Liver (tissue), 9 donors: ENCODE results near the gene LAD1. TPM values are rescaled to one million over a fixed set of nuclear protein-coding genes. Genes with fewer than 3 reads are reported as not detected.

ENCODE experiments used
- DNase-seq: peaks from one replicate; pipeline ENCODE4 v3.0.0-alpha.2; 2017; ENCODE audit warnings: low spot score
- H3K27ac ChIP-seq, 2 donors: one replicate each; pipeline ENCODE4 v1.7.0; 2013; ENCODE audit warnings: inconsistent platforms in 2 of 2, low read length in 2 of 2, control low read depth in 1 of 2, low read depth in 1 of 2, mild to moderate bottlenecking in 1 of 2
- H3K27me3 ChIP-seq, 4 donors: one replicate each; pipeline versions ENCODE4 v1.6.1 to v1.7.0; 2013; ENCODE audit warnings: low read length in 3 of 4, inconsistent platforms in 1 of 4, mild to moderate bottlenecking in 1 of 4, moderate library complexity in 1 of 4; ENCODE audit not compliant: control insufficient read depth in 4 of 4, insufficient read depth in 4 of 4
- H3K36me3 ChIP-seq, 4 donors: one replicate each; pipeline versions ENCODE4 v1.6.1 to v1.7.0; 2013; ENCODE audit warnings: low read length in 3 of 4, mild to moderate bottlenecking in 3 of 4, low read depth in 1 of 4, moderate library complexity in 1 of 4; ENCODE audit not compliant: control insufficient read depth in 4 of 4, insufficient read depth in 3 of 4
- H3K4me1 ChIP-seq, 4 donors: one replicate each; pipeline versions ENCODE4 v1.6.1 to v1.7.0; 2013; ENCODE audit warnings: low read length in 3 of 4, mild to moderate bottlenecking in 3 of 4, moderate library complexity in 1 of 4; ENCODE audit not compliant: control insufficient read depth in 4 of 4, insufficient read depth in 4 of 4
- H3K4me3 ChIP-seq, 3 donors: one replicate each; pipeline versions ENCODE4 v1.6.1 to v1.7.0; 2013; ENCODE audit warnings: low read length in 3 of 3, control low read depth in 1 of 3, low read depth in 1 of 3, mild to moderate bottlenecking in 1 of 3
- H3K9ac ChIP-seq, 2 donors: one replicate each; pipeline ENCODE4 v1.7.0; 2013; ENCODE audit warnings: low read length in 2 of 2, mild to moderate bottlenecking in 2 of 2, moderate library complexity in 2 of 2, control low read depth in 1 of 2, low read depth in 1 of 2
- H3K9me3 ChIP-seq, 4 donors: one replicate each; pipeline versions ENCODE4 v1.6.1 to v1.7.0; 2013; ENCODE audit warnings: low read length in 3 of 4; ENCODE audit not compliant: control insufficient read depth in 4 of 4
- EGR1 ChIP-seq, 2 donors: IDR thresholded peaks; 2 replicates each; pipeline ENCODE4 v1.6.1; 2016 to 2018; ENCODE audit warnings: antibody characterized with exemption in 2 of 2, low read depth in 2 of 2
- FOXA1 ChIP-seq: IDR thresholded peaks from 2 replicates; pipeline ENCODE4 v1.6.1; 2016; ENCODE audit warnings: antibody characterized with exemption
- FOXA2 ChIP-seq: IDR thresholded peaks from 2 replicates; pipeline ENCODE4 v1.6.1; 2016; ENCODE audit warnings: antibody characterized with exemption
- GABPA ChIP-seq, 2 donors: IDR thresholded peaks in 1 of 2; conservative IDR thresholded peaks in 1 of 2; 2 replicates each; pipeline ENCODE4 v1.6.1; 2016; ENCODE audit warnings: antibody characterized with exemption in 2 of 2, mild to moderate bottlenecking in 1 of 2, moderate library complexity in 1 of 2
- HNF4A ChIP-seq, 2 donors: conservative IDR thresholded peaks; 2 replicates each; pipeline ENCODE4 v1.6.1; 2016; ENCODE audit warnings: antibody characterized with exemption in 2 of 2, mild to moderate bottlenecking in 2 of 2
- HNF4G ChIP-seq: IDR thresholded peaks from 2 replicates; pipeline ENCODE4 v1.6.1; 2016; ENCODE audit warnings: antibody characterized with exemption
- JUND ChIP-seq, 2 donors: IDR thresholded peaks; 2 replicates each; pipeline ENCODE4 v1.6.1; 2016; ENCODE audit warnings: antibody characterized with exemption in 2 of 2
- NR2F2 ChIP-seq: IDR thresholded peaks from 2 replicates; pipeline ENCODE4 v1.6.1; 2016; ENCODE audit warnings: antibody characterized with exemption
- RAD21 ChIP-seq, 2 donors: IDR thresholded peaks; 2 replicates each; pipeline ENCODE4 v1.6.1; 2016; ENCODE audit warnings: antibody characterized with exemption in 2 of 2, mild to moderate bottlenecking in 2 of 2
- RXRA ChIP-seq, 2 donors: IDR thresholded peaks; 2 replicates each; pipeline ENCODE4 v1.6.1; 2017 to 2018; ENCODE audit warnings: antibody characterized with exemption in 2 of 2, mild to moderate bottlenecking in 1 of 2
- SP1 ChIP-seq: IDR thresholded peaks from 2 replicates; pipeline ENCODE4 v1.6.1; 2018; ENCODE audit warnings: antibody characterized with exemption, mild to moderate bottlenecking
- TAF1 ChIP-seq: conservative IDR thresholded peaks from 2 replicates; pipeline ENCODE4 v1.6.1; 2016; ENCODE audit warnings: antibody characterized with exemption, mild to moderate bottlenecking
- YY1 ChIP-seq: IDR thresholded peaks from 2 replicates; pipeline ENCODE4 v1.6.1; 2016; ENCODE audit warnings: antibody characterized with exemption, mild to moderate bottlenecking
- WGBS: extraction: QIAGEN DNeasy Blood & Tissue Kit; methylation state at CpG from one replicate; pipeline ENCODE4 v1.1.7; 2013; 5-methylcytosine and 5-hydroxymethylcytosine counted together
- polyA plus RNA-seq, 2 donors: library from polyadenylated mRNA; stranded (reverse) in 1 of 2; unstranded in 1 of 2; fragments of 200-250 nt in 1 of 2; fragments of >200 nt in 1 of 2; fragmentation: Nextera tagmentation in 1 of 2; extraction: Ambion mirVana in 1 of 2; gene quantifications; one replicate each; pipeline versions ENCODE4 v1.2.1 to v1.2.3, GENCODE V29; 2013 to 2015
- total RNA-seq, 2 donors: library from RNA; depleted of rRNA; stranded (reverse); fragments of >200 nt; gene quantifications; one replicate each; pipeline ENCODE4 v1.2.3, GENCODE V29; 2014
- TF ChIP-seq, protein P1 (sequence below): fragments of 150-350 bp; IDR thresholded peaks from 2 replicates; pipeline ENCODE4 v1.5.1; 2017; ENCODE audit warnings: improper control_type of control experiment, low read depth, low read length; ENCODE audit not compliant: missing input control
- TF ChIP-seq, protein P2 (sequence below): IDR thresholded peaks from 2 replicates; pipeline ENCODE4 v1.6.1; 2016; ENCODE audit warnings: antibody characterized with exemption
- TF ChIP-seq, protein P3 (sequence below): IDR thresholded peaks from 2 replicates; pipeline ENCODE4 v1.6.1; 2016; ENCODE audit warnings: antibody characterized with exemption
- TF ChIP-seq, protein P4 (sequence below): IDR thresholded peaks from 2 replicates; pipeline ENCODE4 v1.6.1; 2016; ENCODE audit warnings: antibody characterized with exemption, mild to moderate bottlenecking
- donor health status: healthy.
- donor health status: healthy.
- donor health status: healthy.
- donor health status: healthy.
- donor health status: healthy.

LAD1 gene
- total and polyA plus RNA-seq, 4 donors = 3.4 to 13.7 (median 8.5) TPM

GRCh38 chr1:201356236-201356635 is 42.9 kb downstream of the LAD1 start:
- Histone ChIP-seq H3K9me3 (no peaks in the 10 kb centered on the region), H3K27me3 (peaks cover 0 to 2% (median 0%) of the 10 kb centered on the region in 4 donors), H3K9ac (no peak overlapping the region), H3K27ac (no peak overlapping the region), H3K4me1 (no peaks in the 10 kb centered on the region), H3K4me3 (no peak overlapping the region), H3K36me3 (no peaks in the 10 kb centered on the region)
- no peak for TF ChIP-seq SP1
- TF ChIP-seq EGR1 (IDR thresholded peaks at IDR 0.05; ENCODE audit: low read depth in 2 of 2) = no peak
- TF ChIP-seq, protein P1, sequence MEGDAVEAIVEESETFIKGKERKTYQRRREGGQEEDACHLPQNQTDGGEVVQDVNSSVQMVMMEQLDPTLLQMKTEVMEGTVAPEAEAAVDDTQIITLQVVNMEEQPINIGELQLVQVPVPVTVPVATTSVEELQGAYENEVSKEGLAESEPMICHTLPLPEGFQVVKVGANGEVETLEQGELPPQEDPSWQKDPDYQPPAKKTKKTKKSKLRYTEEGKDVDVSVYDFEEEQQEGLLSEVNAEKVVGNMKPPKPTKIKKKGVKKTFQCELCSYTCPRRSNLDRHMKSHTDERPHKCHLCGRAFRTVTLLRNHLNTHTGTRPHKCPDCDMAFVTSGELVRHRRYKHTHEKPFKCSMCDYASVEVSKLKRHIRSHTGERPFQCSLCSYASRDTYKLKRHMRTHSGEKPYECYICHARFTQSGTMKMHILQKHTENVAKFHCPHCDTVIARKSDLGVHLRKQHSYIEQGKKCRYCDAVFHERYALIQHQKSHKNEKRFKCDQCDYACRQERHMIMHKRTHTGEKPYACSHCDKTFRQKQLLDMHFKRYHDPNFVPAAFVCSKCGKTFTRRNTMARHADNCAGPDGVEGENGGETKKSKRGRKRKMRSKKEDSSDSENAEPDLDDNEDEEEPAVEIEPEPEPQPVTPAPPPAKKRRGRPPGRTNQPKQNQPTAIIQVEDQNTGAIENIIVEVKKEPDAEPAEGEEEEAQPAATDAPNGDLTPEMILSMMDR = no peak
- DNase-seq = no peak
- WGBS = 90% methylated on average over 5 of the region's 5 CpGs

DNA sequence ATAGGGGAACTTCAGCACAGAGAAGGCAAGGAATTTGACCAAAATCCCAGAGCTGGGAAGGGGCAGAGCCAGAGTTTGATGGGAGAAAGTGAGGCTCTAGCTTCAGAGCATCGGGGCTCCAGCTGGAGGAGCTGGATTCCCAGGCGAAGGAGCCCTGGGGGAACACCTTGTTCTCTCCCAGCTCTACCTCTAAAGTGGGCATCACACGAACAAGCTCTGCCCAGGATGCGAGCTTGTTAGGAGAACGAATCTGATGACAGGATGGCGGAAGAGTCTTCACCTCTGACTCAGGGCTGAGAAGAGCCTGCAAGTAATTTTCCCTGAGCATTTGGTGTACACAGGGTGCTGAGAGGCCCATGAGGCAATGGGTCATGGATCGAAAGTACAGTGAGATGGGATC is 43.7 kb downstream of the LAD1 start:
- TF ChIP-seq GABPA (IDR thresholded peaks at IDR 0.05 in 1 of 2, conservative IDR thresholded peaks at IDR 0.05 in 1 of 2) (no peak), HNF4G (no peak), RXRA (IDR thresholded peaks at IDR 0.05) (no peak), EGR1 (IDR thresholded peaks at IDR 0.05; ENCODE audit: low read depth in 2 of 2) (no peak), YY1 (no peak), SP1 (no peak), NR2F2 (no peak), FOXA1 (no peak), HNF4A (conservative IDR thresholded peaks at IDR 0.05) (no peak), TAF1 (no peak), FOXA2 (no peak), RAD21 (IDR thresholded peaks at IDR 0.05) (no peak), JUND (IDR thresholded peaks at IDR 0.05) (no peak)
- TF ChIP-seq, protein P2, sequence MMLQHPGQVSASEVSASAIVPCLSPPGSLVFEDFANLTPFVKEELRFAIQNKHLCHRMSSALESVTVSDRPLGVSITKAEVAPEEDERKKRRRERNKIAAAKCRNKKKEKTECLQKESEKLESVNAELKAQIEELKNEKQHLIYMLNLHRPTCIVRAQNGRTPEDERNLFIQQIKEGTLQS = no peak
- TF ChIP-seq, protein P3, sequence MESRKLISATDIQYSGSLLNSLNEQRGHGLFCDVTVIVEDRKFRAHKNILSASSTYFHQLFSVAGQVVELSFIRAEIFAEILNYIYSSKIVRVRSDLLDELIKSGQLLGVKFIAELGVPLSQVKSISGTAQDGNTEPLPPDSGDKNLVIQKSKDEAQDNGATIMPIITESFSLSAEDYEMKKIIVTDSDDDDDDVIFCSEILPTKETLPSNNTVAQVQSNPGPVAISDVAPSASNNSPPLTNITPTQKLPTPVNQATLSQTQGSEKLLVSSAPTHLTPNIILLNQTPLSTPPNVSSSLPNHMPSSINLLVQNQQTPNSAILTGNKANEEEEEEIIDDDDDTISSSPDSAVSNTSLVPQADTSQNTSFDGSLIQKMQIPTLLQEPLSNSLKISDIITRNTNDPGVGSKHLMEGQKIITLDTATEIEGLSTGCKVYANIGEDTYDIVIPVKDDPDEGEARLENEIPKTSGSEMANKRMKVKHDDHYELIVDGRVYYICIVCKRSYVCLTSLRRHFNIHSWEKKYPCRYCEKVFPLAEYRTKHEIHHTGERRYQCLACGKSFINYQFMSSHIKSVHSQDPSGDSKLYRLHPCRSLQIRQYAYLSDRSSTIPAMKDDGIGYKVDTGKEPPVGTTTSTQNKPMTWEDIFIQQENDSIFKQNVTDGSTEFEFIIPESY = no peak
- TF ChIP-seq, protein P4, sequence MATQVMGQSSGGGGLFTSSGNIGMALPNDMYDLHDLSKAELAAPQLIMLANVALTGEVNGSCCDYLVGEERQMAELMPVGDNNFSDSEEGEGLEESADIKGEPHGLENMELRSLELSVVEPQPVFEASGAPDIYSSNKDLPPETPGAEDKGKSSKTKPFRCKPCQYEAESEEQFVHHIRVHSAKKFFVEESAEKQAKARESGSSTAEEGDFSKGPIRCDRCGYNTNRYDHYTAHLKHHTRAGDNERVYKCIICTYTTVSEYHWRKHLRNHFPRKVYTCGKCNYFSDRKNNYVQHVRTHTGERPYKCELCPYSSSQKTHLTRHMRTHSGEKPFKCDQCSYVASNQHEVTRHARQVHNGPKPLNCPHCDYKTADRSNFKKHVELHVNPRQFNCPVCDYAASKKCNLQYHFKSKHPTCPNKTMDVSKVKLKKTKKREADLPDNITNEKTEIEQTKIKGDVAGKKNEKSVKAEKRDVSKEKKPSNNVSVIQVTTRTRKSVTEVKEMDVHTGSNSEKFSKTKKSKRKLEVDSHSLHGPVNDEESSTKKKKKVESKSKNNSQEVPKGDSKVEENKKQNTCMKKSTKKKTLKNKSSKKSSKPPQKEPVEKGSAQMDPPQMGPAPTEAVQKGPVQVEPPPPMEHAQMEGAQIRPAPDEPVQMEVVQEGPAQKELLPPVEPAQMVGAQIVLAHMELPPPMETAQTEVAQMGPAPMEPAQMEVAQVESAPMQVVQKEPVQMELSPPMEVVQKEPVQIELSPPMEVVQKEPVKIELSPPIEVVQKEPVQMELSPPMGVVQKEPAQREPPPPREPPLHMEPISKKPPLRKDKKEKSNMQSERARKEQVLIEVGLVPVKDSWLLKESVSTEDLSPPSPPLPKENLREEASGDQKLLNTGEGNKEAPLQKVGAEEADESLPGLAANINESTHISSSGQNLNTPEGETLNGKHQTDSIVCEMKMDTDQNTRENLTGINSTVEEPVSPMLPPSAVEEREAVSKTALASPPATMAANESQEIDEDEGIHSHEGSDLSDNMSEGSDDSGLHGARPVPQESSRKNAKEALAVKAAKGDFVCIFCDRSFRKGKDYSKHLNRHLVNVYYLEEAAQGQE = no peak
- TF ChIP-seq, protein P1 = no peak
- Histone ChIP-seq H3K27ac (no peak overlapping the region), H3K36me3 (no peaks in the 10 kb centered on the region), H3K4me1 (no peaks in the 10 kb centered on the region), H3K9me3 (no peaks in the 10 kb centered on the region), H3K9ac (no peak overlapping the region), H3K4me3 (no peak overlapping the region), H3K27me3 (peaks cover 0 to 2% (median 0%) of the 10 kb centered on the region in 4 donors)
- DNase-seq = no peak
- 91% methylated on average over 7 of the region's 7 CpGs for WGBS
